CD4-positive, alpha-beta T cell treated with Interleukin-2 at 100 ng/mL for 4 hours (primary cell): Measurements from ENCODE around the gene GRHL3.

ENCODE experiments used
- DNase-seq: peaks from one replicate; pipeline ENCODE4 v3.0.0-alpha.2; 2020; ENCODE audit warnings: low spot score

The GRHL3 gene

DNA sequence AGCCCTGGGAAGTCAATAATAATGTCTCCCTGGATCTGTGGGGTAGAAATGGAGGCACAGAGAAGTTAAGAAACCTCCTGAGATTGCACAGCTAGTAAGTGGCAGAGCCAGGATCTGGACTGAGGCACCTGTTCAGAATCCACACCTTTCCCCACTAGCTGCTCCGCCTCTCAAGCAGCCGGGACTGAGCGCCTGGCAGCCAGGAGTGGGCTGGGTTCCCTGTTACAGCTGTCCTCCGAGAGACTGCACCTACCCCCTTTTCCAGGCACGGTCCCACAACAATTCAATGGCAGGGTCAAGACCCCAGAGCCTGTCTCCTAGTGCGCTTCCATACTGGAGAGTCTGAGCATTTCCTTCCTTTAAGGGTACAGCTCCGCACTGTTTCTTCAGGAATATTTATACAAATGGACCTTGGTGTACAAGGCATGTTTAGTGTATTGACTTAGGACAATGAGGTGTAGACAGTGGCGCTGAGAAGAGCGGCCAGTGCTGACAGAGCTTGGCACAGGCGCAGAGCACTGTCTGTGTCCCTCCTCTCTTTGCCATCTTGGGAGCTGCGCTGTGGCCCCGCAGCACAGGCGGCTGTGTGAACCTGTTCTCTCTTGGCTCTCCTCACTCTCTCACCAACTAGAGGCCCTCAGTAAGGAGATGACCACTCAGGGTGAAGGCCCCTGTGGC is 24.4 kb downstream of the GRHL3 start:
- DNase-seq = no peak

DNA sequence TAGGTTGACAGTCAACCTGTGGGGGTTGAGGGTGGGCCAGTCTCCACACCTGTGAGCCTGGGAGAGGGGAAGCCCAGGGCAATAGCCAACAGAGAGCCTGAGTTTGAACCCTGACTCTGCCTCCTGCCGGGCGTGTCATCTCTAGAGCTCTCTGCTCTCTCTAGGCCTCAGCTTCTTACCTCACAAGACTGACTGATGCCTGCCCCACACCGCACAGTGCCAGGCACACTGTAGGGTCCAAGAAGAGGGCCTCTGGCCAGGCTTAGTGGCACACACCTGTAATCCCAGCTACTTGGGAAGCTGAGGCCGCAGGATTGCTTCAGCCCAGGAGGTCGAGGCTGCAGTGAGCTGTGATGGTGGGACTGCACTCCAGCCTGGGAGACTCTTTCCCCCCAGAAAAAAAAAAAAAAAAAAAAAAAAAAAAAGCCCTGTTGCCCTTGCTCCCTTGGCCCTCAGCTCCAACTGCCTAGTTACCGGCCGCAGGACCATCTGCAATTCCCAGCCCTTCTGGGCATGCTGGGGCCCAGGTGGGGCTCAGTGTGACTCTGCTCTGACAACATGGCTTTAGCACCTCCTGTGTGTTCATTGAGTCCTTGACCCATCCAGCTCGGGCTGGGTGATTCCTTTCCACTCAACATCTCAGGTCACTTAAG is 25.1 kb downstream of the GRHL3 start:
- DNase-seq = no peak

DNA sequence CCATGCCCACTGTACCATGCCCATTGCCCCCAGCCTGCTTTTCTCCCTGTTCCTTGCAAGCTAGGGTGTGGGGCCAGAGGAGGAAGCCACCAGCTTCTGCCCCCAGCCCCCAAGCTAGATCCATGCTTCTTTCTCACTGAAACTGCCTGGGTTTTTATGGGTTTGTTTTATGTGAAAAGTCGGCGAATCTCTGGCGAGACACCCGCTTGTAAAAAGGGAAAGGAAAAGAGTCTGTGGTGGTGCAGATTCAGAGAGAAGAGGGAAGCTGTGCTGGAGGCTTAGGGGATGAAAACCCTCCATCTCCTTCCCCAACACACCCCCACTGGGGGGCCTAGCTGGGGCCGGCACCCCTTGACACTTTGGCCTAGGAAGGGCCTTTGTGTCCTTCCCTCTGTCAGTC is 26.2 kb downstream of the GRHL3 start:
- no peak for DNase-seq

DNA sequence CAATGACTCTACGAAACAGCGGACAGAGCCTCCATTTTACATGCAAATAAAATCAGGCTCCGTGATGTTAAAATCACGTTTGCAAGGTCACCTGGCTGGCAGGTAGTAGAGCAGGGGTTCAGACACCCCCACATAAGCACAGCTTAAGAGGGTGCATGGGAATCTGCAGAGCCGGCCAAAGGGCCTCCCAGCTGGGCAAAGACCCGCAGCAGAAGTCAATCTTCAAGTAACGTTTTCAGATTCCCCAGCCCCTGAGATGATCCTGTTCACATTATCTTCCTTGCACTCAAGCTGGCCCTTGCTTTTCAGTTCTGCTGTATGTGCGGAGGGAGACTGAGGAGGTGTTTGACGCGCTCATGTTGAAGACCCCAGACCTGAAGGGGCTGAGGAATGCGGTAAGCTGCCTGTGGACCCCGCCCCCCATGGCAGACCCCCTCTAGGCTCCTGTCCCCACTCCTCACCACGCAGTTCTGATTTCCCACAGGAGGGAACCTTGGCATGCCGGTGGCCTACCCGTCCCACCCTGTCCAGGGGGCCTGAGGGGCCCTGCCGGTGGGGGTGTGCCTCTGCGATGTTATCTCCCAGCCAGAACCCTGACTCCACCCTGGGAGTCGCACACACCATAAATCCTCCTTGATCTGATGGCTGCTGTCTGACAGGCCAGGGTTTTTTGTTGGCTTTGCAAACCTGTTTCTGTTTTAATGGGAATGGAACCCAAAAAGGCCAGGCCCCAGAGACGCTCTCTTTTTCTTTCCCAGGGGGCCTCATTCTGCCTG is 28.2 kb downstream of the GRHL3 start:
- no peak for DNase-seq

DNA sequence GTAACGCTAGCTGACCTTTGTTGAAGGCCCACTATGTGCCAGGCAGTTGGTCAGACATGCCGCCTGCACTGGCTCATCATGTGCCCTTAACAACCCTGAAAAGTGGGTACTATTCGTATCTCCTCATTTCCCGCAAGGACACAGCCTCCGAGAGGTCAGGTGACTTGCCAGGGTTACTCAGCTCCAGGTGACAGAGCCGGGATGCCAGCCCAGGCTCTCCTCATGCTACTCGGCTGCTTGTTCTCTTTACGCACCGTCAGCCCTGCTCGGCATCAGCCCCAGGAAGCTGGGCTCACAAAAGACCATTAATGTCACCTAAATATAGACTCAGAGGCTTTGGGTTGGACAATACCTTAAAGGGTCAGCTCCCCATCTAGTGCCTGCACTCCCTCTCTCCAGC is 29.0 kb downstream of the GRHL3 start:
- no peak for DNase-seq

DNA sequence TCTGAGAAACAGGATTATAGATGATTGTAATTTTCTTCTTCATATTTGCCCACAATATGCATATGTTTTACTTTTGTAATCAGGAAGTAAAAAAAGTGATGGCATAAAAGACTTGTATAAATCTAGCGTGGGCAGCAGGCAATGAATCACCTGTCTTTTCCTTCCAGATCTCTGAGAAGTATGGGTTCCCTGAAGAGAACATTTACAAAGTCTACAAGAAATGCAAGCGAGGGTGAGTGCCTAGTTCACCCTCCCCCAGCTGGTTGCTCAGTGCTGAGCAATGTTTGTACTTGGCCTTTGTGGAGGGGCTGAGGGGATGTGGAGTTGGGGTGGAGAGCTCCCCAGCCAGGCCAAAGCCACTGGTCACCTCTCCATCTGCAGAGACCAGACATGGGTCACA is 30.7 kb downstream of the GRHL3 start:
- DNase-seq = no peak

DNA sequence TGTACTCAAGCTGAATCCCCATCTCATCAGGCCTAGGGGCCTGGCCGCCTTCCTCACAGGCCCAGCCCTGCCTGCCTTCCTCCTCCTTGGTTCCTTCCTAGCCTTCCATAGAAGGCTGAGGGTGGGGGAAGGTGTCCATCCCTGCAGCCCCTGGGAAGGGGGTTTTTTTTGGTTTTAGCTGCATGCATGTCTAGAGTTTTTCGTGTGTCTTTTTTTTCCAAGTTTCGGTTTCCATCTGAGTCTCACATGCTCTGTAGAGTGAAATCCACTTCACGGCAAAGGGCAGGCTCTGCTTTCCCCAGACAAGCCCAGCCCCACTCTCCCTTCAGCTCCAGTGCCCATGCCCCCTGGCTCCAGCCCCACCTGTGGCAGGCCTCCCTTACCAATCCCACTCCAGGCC is 32.1 kb downstream of the GRHL3 start:
- DNase-seq = no peak

DNA sequence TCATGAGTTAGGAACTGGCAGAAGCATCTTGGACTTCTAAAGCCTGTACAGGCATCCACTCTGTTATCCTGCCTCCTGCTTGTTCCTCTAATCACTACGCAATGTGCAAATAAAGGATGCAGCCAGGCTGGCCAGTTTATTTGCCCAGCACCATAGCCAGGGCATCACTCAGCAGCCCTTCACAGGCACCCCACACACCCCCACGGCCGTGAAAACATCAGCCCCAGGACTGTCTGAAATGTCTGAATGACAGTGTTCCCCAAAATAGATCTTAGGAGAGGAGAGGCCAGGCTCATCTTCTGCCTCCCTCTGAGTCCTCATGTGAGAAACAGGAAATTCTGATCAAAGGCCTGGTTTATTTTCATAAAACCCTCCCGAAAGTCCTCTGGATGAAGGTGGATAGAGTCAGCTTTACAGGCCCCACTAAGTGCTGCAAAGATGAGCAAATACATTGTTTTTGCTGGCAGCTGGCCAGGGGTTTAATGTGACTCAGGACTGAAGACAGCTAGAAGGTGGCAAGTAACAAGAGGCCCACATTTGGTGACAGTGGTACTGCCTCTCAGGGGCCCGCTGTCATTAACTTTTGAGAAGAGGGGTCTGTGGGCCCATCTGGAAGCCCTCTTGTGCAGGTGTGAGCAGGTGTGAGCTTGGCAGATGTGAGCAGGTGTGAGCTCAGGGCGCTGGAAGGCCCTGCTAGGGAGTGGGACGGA is 32.9 kb downstream of the GRHL3 start:
- DNase-seq = peak; percentile 1

DNA sequence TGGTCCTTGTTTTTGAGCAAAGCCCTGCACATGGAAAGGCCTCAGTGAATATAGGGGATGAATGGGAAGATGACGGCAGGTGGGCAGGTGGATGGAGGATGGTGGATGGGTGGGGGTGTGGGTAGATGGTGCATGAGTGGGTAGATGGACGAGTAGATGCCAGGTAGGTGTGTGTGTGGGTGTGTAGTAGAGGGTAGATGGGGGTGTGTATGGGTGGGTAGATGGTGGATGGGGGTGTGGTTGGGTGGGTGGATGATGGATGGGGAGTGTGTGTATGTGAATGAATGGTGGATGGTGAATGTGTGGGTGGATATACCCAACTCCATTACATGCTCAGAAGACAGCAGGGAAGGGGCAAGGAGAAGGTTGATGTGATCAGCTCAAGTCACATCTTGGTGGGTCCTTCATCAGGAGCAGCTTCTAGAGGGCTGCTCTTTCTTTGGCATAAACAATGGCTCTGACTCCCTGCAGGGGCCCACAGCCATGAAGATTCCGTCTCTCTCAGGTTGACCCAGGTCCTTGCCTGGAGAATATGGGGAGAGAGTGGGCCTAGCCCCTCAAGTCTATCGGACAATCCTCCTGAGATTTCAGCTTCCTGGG is 34.2 kb downstream of the GRHL3 start:
- no peak for DNase-seq

DNA sequence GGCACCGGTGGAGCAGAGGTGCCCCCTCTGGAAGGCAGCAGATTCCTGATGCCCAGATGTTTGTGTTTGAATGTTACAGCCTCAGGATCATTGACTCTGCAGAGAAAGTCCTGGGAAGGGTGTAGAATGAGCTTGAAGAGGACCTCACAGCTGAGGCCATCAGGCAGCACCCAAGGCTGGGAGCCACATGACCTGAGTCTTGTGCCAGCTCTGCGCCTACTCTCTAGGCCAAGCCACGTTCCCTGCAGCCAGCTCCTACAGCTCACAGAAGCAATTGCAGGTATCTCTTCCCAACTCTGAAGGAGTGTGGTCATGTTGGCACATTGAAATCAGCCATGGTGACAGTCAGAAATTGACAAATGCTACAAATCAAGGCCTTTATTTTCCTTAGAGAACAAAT is 36.3 kb downstream of the GRHL3 start:
- DNase-seq = no peak

DNA sequence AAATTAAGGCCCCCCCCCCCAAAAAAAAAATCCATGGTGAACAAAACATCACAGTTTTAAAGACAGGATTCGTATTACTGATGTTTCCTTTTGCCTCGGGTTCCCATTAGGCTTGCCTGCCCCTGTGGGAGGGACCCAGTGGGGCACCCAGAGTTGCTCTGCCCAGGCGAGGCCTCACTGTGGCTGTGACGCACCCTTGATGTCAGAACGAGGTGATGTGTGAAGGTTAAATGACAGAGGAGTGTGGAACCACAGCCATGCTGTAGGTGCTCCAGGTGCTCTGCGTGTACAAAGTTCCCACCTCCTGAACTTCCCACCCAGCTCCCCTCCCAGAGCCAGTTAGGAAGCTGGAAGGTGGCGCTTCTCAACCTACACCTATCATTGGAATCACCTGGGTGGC is 37.9 kb downstream of the GRHL3 start:
- no peak for DNase-seq

DNA sequence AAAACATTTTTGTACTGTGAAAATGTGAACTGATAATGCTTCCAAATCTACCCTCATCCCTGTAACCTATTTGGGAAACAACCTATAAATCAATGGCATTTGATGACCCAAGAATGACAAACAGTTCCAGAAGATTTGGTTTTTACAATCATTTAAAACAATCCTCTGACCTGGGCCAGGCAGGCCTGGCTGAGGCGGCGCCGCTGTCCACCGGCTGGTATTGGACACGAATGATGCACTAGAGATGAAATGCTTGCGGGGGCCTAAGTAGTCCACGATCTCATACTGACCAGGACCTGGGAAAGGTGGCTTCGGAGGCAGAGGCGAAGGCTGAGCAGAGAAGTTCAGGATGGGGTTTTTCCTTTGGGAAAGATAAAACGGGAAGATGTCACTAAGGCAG is 41.5 kb downstream of the GRHL3 start:
- DNase-seq = no peak

DNA sequence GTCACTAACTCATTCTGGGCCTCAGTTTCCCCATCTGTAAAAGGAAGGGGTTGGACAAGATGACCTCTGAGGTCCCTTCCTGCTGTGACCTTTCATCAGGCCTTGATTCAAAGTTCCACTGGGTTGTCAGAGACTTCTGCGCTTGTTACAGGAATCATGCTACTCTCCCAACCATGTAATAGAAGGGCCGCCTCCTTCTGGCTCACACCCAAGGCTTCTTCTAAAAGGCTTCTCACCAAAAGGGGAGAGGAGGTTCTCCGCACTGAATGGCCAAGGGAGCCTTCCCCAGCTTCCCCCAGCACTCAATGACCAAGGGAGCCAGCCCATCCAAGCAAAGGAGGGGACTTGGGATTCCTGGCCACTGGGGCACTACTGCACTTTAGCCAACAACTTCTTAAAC is 42.7 kb downstream of the GRHL3 start:
- no peak for DNase-seq

DNA sequence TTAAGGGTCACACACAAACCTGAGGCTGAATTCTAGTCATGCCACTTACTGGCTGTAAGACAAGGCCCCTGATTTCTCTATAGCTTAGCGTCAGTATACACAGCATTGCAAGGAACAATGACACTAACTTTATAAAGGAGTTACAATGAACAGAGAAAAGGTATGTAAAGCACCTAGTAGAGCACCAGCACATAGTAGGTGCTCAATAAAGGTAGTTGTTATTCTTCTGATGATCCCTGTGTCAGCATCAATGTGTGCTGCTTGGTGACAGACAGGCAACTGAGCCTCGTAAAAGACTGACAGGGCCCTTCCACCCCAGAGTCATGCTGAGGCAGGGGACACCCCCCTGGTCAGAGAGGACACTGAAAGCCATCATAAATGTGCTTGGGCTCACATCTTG is 43.2 kb downstream of the GRHL3 start:
- no peak for DNase-seq

DNA sequence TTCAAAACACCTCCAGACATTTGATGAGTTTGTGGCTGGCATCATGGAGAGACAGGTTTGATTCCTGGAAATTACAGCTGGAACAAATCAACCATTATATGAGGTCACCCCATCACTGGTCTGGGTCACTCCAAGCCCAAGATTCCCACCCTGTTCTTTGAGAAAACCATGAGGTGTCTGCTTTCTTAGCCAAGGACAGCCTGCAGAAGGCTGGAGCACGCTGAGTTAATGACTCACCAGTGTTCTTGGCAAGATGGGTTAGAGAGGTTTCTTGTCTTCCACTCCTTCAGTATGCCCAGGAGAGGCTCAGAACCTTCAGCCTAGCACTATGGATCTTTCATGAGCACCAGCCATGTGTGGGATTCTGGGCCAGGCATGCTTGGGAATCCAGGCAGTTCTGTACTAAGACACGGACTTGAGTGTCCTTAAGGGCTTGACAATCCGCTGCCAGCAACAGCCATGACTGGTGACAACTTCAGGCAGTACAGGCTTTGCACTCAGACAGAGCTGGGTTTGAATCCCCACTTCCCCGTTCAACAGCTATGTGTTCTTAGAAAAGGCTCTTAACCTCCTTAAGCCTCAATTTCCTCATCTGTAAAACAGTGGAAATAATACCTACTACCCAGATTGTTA is 43.9 kb downstream of the GRHL3 start:
- no peak for DNase-seq

DNA sequence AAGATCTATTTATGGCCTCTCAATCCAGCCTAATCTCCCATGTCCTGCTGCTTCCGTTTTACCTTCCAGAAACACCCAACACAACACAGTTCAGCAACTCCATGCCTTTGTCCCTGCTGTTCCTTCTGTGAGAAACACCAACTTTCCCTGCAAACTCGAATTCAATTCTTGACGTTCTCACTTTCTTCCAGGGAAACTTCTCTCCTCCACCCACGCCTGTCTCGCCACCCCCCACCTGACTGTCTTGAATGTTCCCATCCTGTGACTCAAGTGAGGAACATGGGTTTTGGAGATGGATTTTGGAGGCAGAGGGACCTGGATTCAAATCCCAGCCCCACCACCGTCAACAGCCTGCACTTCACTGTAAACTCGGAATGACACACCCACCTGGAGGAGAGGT is 44.8 kb downstream of the GRHL3 start:
- no peak for DNase-seq

DNA sequence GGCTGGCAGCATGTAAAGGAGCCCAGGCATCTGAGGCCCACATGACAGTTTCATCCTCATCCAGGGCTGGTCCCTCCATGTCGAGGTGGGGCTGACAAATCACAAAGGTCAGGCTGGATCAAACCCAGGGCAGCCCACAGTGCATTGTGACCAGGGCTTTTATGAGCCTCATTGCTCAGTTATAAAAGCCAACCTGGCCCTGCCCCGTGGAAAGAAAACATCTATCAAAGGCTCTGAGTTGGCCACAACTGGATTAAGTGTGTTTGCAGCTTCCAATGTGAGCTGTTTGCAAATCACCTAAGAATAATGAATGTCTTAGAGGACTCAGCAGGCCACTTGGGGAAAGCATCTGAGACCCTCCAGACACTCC is 45.4 kb downstream of the GRHL3 start:
- DNase-seq = no peak

DNA sequence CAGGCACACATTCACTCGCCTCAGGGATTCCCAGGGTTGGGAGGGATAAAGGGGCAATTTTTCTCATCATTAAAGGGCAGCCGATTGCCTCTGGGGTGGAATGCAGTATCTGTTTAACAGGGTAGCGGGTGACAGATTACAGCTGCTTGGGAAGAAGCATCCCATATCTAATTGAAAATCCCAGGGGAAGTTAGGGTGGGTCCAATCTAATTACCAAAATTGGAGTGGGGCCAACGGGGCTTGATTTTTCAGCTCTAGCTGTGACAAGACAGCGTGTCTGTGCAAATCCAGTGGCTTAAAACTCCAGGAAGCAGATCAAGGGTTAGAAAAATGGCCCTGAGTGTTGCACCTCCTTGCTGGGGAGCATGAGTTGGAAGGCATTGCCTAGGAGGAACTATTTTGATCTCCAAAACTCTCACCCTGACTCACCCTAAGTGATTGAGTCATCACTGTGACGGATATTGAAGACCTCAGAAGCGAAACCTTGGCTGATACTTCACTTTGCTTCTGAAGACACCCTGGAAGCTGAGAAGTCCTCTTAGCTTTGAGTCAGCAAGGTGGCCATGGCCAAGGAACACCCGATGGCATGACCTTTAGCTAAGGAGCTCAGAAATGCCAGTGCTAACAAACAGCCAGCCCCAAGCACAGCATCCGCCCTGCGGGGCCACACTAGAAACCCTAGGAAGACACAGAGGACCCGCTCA is 46.0 kb downstream of the GRHL3 start:
- peak; percentile 24 for DNase-seq

DNA sequence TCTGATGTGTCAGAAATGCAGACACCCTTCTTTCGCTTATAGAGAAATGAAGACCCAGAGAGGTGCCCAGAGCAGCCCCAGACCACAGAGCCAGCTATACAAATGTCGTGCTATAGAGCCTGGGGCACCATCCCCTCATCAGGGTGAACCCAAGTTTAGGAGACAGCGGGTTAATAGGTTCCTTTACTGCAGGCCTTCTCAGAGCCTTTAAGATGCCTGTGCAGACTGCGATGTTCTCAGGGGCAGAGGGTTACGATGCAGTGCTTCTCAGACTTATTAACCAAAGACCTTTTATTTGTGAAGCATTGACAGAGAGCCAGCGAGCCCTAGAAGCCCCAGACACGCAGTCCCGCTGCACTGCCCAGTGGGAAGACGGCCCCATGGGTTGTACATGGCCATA is 47.5 kb downstream of the GRHL3 start:
- DNase-seq = no peak

DNA sequence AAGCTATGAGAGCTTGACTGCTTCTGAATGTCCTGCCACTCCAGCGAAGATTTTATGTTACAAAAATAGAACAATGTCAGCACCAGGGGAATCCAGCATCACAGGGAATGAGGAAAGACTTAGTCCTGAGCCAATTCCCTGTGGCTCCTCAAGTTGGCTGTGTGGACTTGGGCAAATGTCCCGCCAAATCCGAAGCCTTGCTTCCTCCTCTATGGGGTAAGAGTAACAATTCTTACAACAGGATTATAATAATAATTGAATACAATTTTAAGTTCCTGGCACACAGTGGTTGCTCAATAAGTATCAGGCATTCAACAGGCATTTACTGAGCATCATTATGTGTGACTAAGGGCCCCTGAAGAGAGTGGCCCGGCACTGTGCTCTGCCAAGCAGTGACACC is 50.0 kb downstream of the GRHL3 start:
- no peak for DNase-seq

DNA sequence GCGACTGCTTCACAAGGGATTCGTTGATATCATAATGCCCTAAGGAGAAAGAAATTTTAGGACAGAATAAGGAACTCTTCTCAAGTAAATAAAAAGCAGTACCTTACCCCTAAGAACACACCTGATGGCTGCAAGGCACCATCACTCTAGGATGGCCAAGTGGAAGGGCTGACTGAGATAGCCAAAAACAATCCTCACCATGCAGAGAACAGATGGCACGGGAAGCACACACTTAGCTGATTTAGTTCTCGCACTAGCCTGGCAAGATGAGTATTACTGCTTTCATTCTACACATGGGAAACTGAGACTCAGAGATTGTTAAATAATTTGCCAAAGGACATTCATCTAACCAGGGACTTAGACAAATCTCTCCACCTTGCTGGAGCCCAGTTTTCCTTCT is 50.6 kb downstream of the GRHL3 start:
- no peak for DNase-seq
